ENCODE measurements around the gene ADAMTSL4. TPM values are rescaled to one million over a fixed set of nuclear protein-coding genes. Genes with fewer than 3 reads are reported as not detected.
A peak's percentile ranks its signal among the peaks of the same experiment; 100 is the strongest.

The ADAMTSL4 gene
- polyA plus RNA-seq, 1 of the 3 experiments (the other 2 are of a cell fraction): 3.4 TPM

DNA sequence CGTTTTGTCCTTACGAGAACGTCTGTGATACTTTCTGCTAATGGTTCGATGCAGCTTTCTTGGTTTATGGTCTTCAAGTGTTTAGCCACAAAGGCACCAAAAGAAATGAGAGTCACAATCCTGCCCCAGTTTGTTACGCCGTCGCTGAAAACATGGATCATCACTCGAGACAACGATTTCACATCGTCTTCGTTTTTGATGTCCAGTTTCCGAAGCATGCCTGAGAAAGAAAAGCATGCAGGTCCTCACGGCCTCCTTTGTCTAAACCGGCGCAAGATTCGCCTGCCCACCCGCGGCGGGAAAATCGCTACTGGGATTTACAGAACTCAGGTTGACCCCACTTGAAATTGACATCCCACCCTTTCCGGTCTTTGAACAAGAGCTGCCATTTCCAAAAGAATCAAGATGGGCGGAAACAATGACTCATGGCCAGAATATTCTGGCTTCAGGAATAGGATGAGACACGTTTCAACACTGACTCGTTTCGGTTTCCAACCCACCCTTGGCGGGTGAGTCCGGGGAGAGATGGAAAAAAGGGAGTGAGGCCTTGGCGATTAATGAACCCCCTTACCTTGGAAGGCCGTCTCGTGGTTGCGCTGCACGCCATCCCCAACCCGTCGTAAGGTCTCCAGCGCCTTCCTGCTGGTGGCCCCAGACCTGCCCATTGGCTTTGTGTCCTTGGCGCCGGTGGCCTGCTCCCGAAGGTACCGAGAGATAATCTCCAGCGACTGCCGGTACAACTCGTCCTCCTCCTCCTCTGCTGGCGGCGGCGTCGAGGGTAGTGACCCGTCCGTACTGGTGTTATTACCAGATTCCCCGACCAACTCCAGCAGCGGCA, 29.3 kb downstream of the ADAMTSL4 start (continued):
- TF ChIP-seq RFX5 (IDR thresholded peaks at IDR 0.05; ENCODE audit: low read length) (no peak), TCF12 (IDR thresholded peaks at IDR 0.05) (peak; percentile 66)
- TF ChIP-seq, protein P1, sequence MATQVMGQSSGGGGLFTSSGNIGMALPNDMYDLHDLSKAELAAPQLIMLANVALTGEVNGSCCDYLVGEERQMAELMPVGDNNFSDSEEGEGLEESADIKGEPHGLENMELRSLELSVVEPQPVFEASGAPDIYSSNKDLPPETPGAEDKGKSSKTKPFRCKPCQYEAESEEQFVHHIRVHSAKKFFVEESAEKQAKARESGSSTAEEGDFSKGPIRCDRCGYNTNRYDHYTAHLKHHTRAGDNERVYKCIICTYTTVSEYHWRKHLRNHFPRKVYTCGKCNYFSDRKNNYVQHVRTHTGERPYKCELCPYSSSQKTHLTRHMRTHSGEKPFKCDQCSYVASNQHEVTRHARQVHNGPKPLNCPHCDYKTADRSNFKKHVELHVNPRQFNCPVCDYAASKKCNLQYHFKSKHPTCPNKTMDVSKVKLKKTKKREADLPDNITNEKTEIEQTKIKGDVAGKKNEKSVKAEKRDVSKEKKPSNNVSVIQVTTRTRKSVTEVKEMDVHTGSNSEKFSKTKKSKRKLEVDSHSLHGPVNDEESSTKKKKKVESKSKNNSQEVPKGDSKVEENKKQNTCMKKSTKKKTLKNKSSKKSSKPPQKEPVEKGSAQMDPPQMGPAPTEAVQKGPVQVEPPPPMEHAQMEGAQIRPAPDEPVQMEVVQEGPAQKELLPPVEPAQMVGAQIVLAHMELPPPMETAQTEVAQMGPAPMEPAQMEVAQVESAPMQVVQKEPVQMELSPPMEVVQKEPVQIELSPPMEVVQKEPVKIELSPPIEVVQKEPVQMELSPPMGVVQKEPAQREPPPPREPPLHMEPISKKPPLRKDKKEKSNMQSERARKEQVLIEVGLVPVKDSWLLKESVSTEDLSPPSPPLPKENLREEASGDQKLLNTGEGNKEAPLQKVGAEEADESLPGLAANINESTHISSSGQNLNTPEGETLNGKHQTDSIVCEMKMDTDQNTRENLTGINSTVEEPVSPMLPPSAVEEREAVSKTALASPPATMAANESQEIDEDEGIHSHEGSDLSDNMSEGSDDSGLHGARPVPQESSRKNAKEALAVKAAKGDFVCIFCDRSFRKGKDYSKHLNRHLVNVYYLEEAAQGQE (IDR thresholded peaks at IDR 0.05; ENCODE audit: low read depth, low read length): no peak

DNA sequence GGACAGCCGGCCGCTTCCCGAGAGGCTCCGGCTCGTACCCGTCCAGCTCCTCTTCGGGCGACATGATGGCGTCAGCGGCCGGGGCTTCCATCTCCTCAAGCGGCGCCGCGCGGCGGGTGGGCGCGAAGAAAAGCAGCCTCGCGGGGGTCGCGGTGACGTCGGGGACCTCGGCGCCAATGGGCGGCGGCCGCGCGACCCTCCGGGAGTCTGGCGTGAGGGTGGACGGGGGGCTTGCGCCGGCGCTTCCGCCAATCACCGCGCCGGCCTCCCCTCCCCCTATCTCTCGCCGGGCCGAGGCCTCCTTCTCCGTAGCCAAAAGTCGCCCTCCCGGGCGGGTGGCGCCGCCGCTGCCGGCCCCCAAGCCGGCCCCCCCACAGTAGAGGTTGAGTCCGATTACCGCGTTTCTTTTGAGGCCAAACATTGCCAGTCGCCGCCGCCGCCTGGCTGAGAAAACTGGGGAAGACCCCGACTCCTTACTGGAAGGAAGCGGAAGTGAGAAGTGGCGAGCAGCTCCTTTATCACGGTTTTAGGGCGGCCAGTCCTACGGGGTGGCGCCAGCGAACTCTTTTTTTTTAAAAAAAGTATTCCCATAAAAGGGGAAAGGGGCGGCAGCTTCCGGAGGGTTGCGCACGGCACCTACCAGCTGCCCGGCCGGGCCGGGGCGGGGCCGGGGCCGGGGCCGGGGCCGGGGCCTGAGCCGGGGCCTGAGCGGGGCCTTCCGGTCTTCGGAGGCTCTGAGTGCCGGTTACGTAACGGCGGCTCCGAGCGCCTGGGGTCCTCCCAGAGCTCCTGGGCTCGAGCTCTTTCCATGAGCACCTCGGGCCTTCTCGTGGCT, 30.1 kb downstream of the ADAMTSL4 start, which contains the start of gene MCL1:
Gene MCL1, minus strand, starts transcription at position 501 of the 835 bp plus-strand sequence. Its CDS starts 80 bp downstream, at position 421.
- peaks cover 48% of the 10 kb centered on the region for H4K20me1 ChIP-seq (ENCODE audit: insufficient read depth)
- peak within 1 kb of the TSS; percentile 89 for H3K4me2 ChIP-seq
- H3K9me2 ChIP-seq: no peaks in the 10 kb centered on the region
- CTCF ChIA-PET: interaction anchor here (0.9 to 13.4 kb wide), 6 partner anchors 8 to 63 kb away, joined by 3 to 142 read pairs (median 4); partner anchors contain the start of gene FALEC
- peaks cover 76% of the 10 kb centered on the region for H3K79me2 ChIP-seq (ENCODE audit: insufficient read depth)
- H3K4me3 ChIP-seq (ENCODE audit: low read depth in 2 of 2, low read length in 1 of 2): peak within 1 kb of the TSS; percentile 95 to 98
- H3K36me3 ChIP-seq (replicated peaks in 1 of 2; ENCODE audit: control insufficient read depth in 1 of 2, insufficient read depth in 2 of 2, low read length in 1 of 2): peaks cover 41 to 48% of the 10 kb centered on the region in 2 experiments
- peaks cover 8 to 28% of the 10 kb centered on the region in 2 experiments; a peak in 3 of 4 replicates for H3K4me1 ChIP-seq (ENCODE audit: control insufficient read depth in 1 of 2, insufficient read depth in 2 of 2, low read depth in 1 of 2, low read length in 1 of 2)
- H2AFZ ChIP-seq (ENCODE audit: low read depth): no peak within 1 kb of the TSS
- 3% methylated on average over 36 of the region's 94 CpGs for WGBS (ENCODE audit: low lambda C conversion rate)
- no peaks in the 10 kb centered on the region for H3K9me3 ChIP-seq
- peaks cover 52% of the 10 kb centered on the region for H3F3A ChIP-seq (replicated peaks; ENCODE audit: insufficient read depth)
- H3K9ac ChIP-seq: peak within 1 kb of the TSS; percentile 100
- no peaks in the 10 kb centered on the region for H3K27me3 ChIP-seq (ENCODE audit: insufficient read depth)
- POLR2A ChIA-PET: interaction anchor here (0.6 to 7.0 kb wide), 19 partner anchors 9 to 492 kb away, joined by 3 to 149 read pairs (median 4); partner anchors contain the start of genes APH1A, ENSA and GOLPH3L
- peak within 1 kb of the TSS; percentile 97 to 100 for H3K27ac ChIP-seq (ENCODE audit: low read depth in 2 of 2, low read length in 1 of 2)
- peak; percentile 94 for DNase-seq
- TF ChIP-seq EP300 (IDR thresholded peaks at IDR 0.05; ENCODE audit: borderline replicate concordance in 1 of 2, low read depth in 1 of 2, low read length in 1 of 2): 0 out of 4 replicates have a peak, but pooled peaks of 1 of the 2 experiments have one; percentile 56
- no peak for TF ChIP-seq NFIC (IDR thresholded peaks at IDR 0.05; ENCODE audit: borderline replicate concordance)
- no peak for TF ChIP-seq RCOR1 (IDR thresholded peaks at IDR 0.05; ENCODE audit: low read length)
- TF ChIP-seq RAD21 (IDR thresholded peaks at IDR 0.05; ENCODE audit: low read length): no peak
- peak; percentile 99 for TF ChIP-seq POLR2AphosphoS5 (IDR thresholded peaks at IDR 0.05; ENCODE audit: low read depth, low read length)
- peak; percentile 36 for TF ChIP-seq JUND (IDR thresholded peaks at IDR 0.05)
- peak; percentile 4; the same call in 1 of the 2 replicates for TF ChIP-seq FOSL2 (IDR thresholded peaks at IDR 0.05; ENCODE audit: borderline replicate concordance, low read depth)
- TF ChIP-seq ELF1 (IDR thresholded peaks at IDR 0.05): peak; percentile 88
- TF ChIP-seq, protein P2, sequence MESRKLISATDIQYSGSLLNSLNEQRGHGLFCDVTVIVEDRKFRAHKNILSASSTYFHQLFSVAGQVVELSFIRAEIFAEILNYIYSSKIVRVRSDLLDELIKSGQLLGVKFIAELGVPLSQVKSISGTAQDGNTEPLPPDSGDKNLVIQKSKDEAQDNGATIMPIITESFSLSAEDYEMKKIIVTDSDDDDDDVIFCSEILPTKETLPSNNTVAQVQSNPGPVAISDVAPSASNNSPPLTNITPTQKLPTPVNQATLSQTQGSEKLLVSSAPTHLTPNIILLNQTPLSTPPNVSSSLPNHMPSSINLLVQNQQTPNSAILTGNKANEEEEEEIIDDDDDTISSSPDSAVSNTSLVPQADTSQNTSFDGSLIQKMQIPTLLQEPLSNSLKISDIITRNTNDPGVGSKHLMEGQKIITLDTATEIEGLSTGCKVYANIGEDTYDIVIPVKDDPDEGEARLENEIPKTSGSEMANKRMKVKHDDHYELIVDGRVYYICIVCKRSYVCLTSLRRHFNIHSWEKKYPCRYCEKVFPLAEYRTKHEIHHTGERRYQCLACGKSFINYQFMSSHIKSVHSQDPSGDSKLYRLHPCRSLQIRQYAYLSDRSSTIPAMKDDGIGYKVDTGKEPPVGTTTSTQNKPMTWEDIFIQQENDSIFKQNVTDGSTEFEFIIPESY (IDR thresholded peaks at IDR 0.05; ENCODE audit: borderline replicate concordance, low read depth): peak; percentile 79; the same call in 1 of the 2 replicates
- TF ChIP-seq, protein P3, sequence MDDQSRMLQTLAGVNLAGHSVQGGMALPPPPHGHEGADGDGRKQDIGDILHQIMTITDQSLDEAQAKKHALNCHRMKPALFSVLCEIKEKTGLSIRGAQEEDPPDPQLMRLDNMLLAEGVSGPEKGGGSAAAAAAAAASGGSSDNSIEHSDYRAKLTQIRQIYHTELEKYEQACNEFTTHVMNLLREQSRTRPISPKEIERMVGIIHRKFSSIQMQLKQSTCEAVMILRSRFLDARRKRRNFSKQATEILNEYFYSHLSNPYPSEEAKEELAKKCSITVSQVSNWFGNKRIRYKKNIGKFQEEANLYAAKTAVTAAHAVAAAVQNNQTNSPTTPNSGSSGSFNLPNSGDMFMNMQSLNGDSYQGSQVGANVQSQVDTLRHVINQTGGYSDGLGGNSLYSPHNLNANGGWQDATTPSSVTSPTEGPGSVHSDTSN (IDR thresholded peaks at IDR 0.05): peak; percentile 52
- peak; percentile 46; the same call in 1 of the 2 replicates for TF ChIP-seq TEAD4 (IDR thresholded peaks at IDR 0.05; ENCODE audit: borderline replicate concordance, insufficient read depth)
- TF ChIP-seq FOXJ3 (CRISPR knock-in tag; IDR thresholded peaks at IDR 0.05): no peak
- TF ChIP-seq MXI1 (IDR thresholded peaks at IDR 0.05; ENCODE audit: low read depth, low read length): peak; percentile 37
- 0 out of 2 replicates have a peak, but pooled peaks have one; percentile 52 for TF ChIP-seq RFX5 (IDR thresholded peaks at IDR 0.05; ENCODE audit: low read length)
- no peak for TF ChIP-seq MEF2A (IDR thresholded peaks at IDR 0.05; ENCODE audit: borderline replicate concordance, low read depth)
- peak; percentile 100 for TF ChIP-seq TAF1 (IDR thresholded peaks at IDR 0.05; ENCODE audit: borderline replicate concordance, low read depth, low read length)
- TF ChIP-seq YY1 (IDR thresholded peaks at IDR 0.05; ENCODE audit: low read depth): peak; percentile 37; the same call in 1 of the 2 replicates
- TF ChIP-seq SMC3 (IDR thresholded peaks at IDR 0.05; ENCODE audit: low read depth, low read length): no peak

Data from SK-N-SH (cell line).